ENCODE measurements around the gene TEKT5. TPM values are rescaled to one million over a fixed set of nuclear protein-coding genes. Genes with fewer than 3 reads are reported as not detected.
"Not testable (repeated sequence)": the region's sequence is repeated elsewhere in the genome, so short reads cannot be mapped to it uniquely, and the experiment has no call there.

Gene TEKT5
- total and polyA plus RNA-seq, 2 donors, result 0.24 to 0.71 TPM

- Histone ChIP-seq H3K27me3 (ENCODE audit: control insufficient read depth in 2 of 2, insufficient read depth in 1 of 2, low read length in 1 of 2) (no peaks in the 10 kb centered on the region), H3K4me3 (ENCODE audit: low read length in 2 of 2) (no peak overlapping the region), H3K27ac (ENCODE audit: low read depth in 1 of 2, low read length in 1 of 2) (no peak overlapping the region), H3K36me3 (ENCODE audit: control insufficient read depth in 2 of 2, insufficient read depth in 2 of 2, low read length in 1 of 2) (no peaks in the 10 kb centered on the region), H3K4me1 (ENCODE audit: control insufficient read depth in 2 of 2, insufficient read depth in 2 of 2, low read length in 2 of 2) (peaks cover 0 to 2% of the 10 kb centered on the region in 2 donors), H3K9me3 (ENCODE audit: control insufficient read depth in 2 of 2, insufficient read depth in 1 of 2, low read length in 1 of 2) (no peaks in the 10 kb centered on the region)
- no peak for DNase-seq (ENCODE audit: low read depth in 6 of 9, low spot score in 9 of 9)
Measured at GRCh38 chr16:10655415-10655977, 39.2 kb downstream of the TEKT5 start.

GRCh38 chr16:10654592-10655414 is 39.9 kb downstream of the TEKT5 start:
- H3K36me3 ChIP-seq (ENCODE audit: control insufficient read depth in 2 of 2, insufficient read depth in 2 of 2, low read length in 1 of 2), result no peaks in the 10 kb centered on the region
- 76% methylated on average over 8 of the region's 8 CpGs for WGBS
- DNase-seq (ENCODE audit: low read depth in 6 of 9, low spot score in 9 of 9), result no peak
- H3K27me3 ChIP-seq (ENCODE audit: control insufficient read depth in 2 of 2, insufficient read depth in 1 of 2, low read length in 1 of 2), result no peaks in the 10 kb centered on the region
- H3K9me3 ChIP-seq (ENCODE audit: control insufficient read depth in 2 of 2, insufficient read depth in 1 of 2, low read length in 1 of 2), result no peaks in the 10 kb centered on the region
- no peak overlapping the region for H3K4me3 ChIP-seq (ENCODE audit: low read length in 2 of 2)
- no peak overlapping the region for H3K27ac ChIP-seq (ENCODE audit: low read depth in 1 of 2, low read length in 1 of 2)
- H3K4me1 ChIP-seq (ENCODE audit: control insufficient read depth in 2 of 2, insufficient read depth in 2 of 2, low read length in 2 of 2), result peaks cover 0 to 2% of the 10 kb centered on the region in 2 donors

- WGBS, result 87% methylated on average over 8 of the region's 8 CpGs
- H3K27me3 ChIP-seq (ENCODE audit: control insufficient read depth in 2 of 2, insufficient read depth in 1 of 2, low read length in 1 of 2), result no peaks in the 10 kb centered on the region
- H3K36me3 ChIP-seq (ENCODE audit: control insufficient read depth in 2 of 2, insufficient read depth in 2 of 2, low read length in 1 of 2), result no peaks in the 10 kb centered on the region
- H3K27ac ChIP-seq (ENCODE audit: low read depth in 1 of 2, low read length in 1 of 2), result no peak overlapping the region
- no peak overlapping the region for H3K4me3 ChIP-seq (ENCODE audit: low read length in 2 of 2)
- peaks cover 0 to 2% of the 10 kb centered on the region in 2 donors for H3K4me1 ChIP-seq (ENCODE audit: control insufficient read depth in 2 of 2, insufficient read depth in 2 of 2, low read length in 2 of 2)
- no peak for DNase-seq (ENCODE audit: low read depth in 6 of 9, low spot score in 9 of 9)
- H3K9me3 ChIP-seq (ENCODE audit: control insufficient read depth in 2 of 2, insufficient read depth in 1 of 2, low read length in 1 of 2), result no peaks in the 10 kb centered on the region
Measured at GRCh38 chr16:10652730-10653590, 41.8 kb downstream of the TEKT5 start.

GRCh38 chr16:10649098-10649497 is 45.6 kb downstream of the TEKT5 start:
- not testable (repeated sequence) for H3K4me3 ChIP-seq (ENCODE audit: low read length in 2 of 2); H3K9me3 ChIP-seq (ENCODE audit: control insufficient read depth in 2 of 2, insufficient read depth in 1 of 2, low read length in 1 of 2); DNase-seq (ENCODE audit: low read depth in 6 of 9, low spot score in 9 of 9); H3K27ac ChIP-seq (ENCODE audit: low read depth in 1 of 2, low read length in 1 of 2); H3K36me3 ChIP-seq (ENCODE audit: control insufficient read depth in 2 of 2, insufficient read depth in 2 of 2, low read length in 1 of 2); H3K4me1 ChIP-seq (ENCODE audit: control insufficient read depth in 2 of 2, insufficient read depth in 2 of 2, low read length in 2 of 2); H3K27me3 ChIP-seq (ENCODE audit: control insufficient read depth in 2 of 2, insufficient read depth in 1 of 2, low read length in 1 of 2)
- 98% methylated on average over 1 of the region's 1 CpG for WGBS

- DNase-seq (ENCODE audit: low read depth in 6 of 9, low spot score in 9 of 9), result no peak
- H3K4me3 ChIP-seq (ENCODE audit: low read length in 2 of 2), result no peak overlapping the region
- 97% methylated on average over 4 of the region's 4 CpGs for WGBS
- no peaks in the 10 kb centered on the region for H3K9me3 ChIP-seq (ENCODE audit: control insufficient read depth in 2 of 2, insufficient read depth in 1 of 2, low read length in 1 of 2)
- no peaks in the 10 kb centered on the region for H3K27me3 ChIP-seq (ENCODE audit: control insufficient read depth in 2 of 2, insufficient read depth in 1 of 2, low read length in 1 of 2)
- no peaks in the 10 kb centered on the region for H3K36me3 ChIP-seq (ENCODE audit: control insufficient read depth in 2 of 2, insufficient read depth in 2 of 2, low read length in 1 of 2)
- no peak overlapping the region for H3K27ac ChIP-seq (ENCODE audit: low read depth in 1 of 2, low read length in 1 of 2)
- no peaks in the 10 kb centered on the region for H3K4me1 ChIP-seq (ENCODE audit: control insufficient read depth in 2 of 2, insufficient read depth in 2 of 2, low read length in 2 of 2)
Measured at GRCh38 chr16:10647721-10648296, 46.9 kb downstream of the TEKT5 start.

GRCh38 chr16:10647264-10647720 is 47.4 kb downstream of the TEKT5 start:
- no peaks in the 10 kb centered on the region for H3K9me3 ChIP-seq (ENCODE audit: control insufficient read depth in 2 of 2, insufficient read depth in 1 of 2, low read length in 1 of 2)
- WGBS, result 95% methylated on average over 10 of the region's 10 CpGs
- H3K27ac ChIP-seq (ENCODE audit: low read depth in 1 of 2, low read length in 1 of 2), result no peak overlapping the region
- H3K27me3 ChIP-seq (ENCODE audit: control insufficient read depth in 2 of 2, insufficient read depth in 1 of 2, low read length in 1 of 2), result no peaks in the 10 kb centered on the region
- no peaks in the 10 kb centered on the region for H3K4me1 ChIP-seq (ENCODE audit: control insufficient read depth in 2 of 2, insufficient read depth in 2 of 2, low read length in 2 of 2)
- H3K4me3 ChIP-seq (ENCODE audit: low read length in 2 of 2), result no peak overlapping the region
- DNase-seq (ENCODE audit: low read depth in 6 of 9, low spot score in 9 of 9), result no peak
- H3K36me3 ChIP-seq (ENCODE audit: control insufficient read depth in 2 of 2, insufficient read depth in 2 of 2, low read length in 1 of 2), result no peaks in the 10 kb centered on the region

GRCh38 chr16:10646581-10647263 is 48.0 kb downstream of the TEKT5 start:
- no peaks in the 10 kb centered on the region for H3K4me1 ChIP-seq (ENCODE audit: control insufficient read depth in 2 of 2, insufficient read depth in 2 of 2, low read length in 2 of 2)
- H3K36me3 ChIP-seq (ENCODE audit: control insufficient read depth in 2 of 2, insufficient read depth in 2 of 2, low read length in 1 of 2), result no peaks in the 10 kb centered on the region
- H3K27ac ChIP-seq (ENCODE audit: low read depth in 1 of 2, low read length in 1 of 2), result no peak overlapping the region
- no peaks in the 10 kb centered on the region for H3K9me3 ChIP-seq (ENCODE audit: control insufficient read depth in 2 of 2, insufficient read depth in 1 of 2, low read length in 1 of 2)
- WGBS, result 89% methylated on average over 9 of the region's 9 CpGs
- no peak for DNase-seq (ENCODE audit: low read depth in 6 of 9, low spot score in 9 of 9)
- no peak overlapping the region for H3K4me3 ChIP-seq (ENCODE audit: low read length in 2 of 2)
- no peaks in the 10 kb centered on the region for H3K27me3 ChIP-seq (ENCODE audit: control insufficient read depth in 2 of 2, insufficient read depth in 1 of 2, low read length in 1 of 2)

- no peak overlapping the region for H3K4me3 ChIP-seq (ENCODE audit: low read length in 2 of 2)
- H3K4me1 ChIP-seq (ENCODE audit: control insufficient read depth in 2 of 2, insufficient read depth in 2 of 2, low read length in 2 of 2), result no peaks in the 10 kb centered on the region
- no peak overlapping the region for H3K27ac ChIP-seq (ENCODE audit: low read depth in 1 of 2, low read length in 1 of 2)
- H3K9me3 ChIP-seq (ENCODE audit: control insufficient read depth in 2 of 2, insufficient read depth in 1 of 2, low read length in 1 of 2), result no peaks in the 10 kb centered on the region
- H3K36me3 ChIP-seq (ENCODE audit: control insufficient read depth in 2 of 2, insufficient read depth in 2 of 2, low read length in 1 of 2), result no peaks in the 10 kb centered on the region
- 88% methylated on average over 1 of the region's 1 CpG for WGBS
- no peak for DNase-seq (ENCODE audit: low read depth in 6 of 9, low spot score in 9 of 9)
- H3K27me3 ChIP-seq (ENCODE audit: control insufficient read depth in 2 of 2, insufficient read depth in 1 of 2, low read length in 1 of 2), result no peaks in the 10 kb centered on the region
Measured at GRCh38 chr16:10646228-10646580, 48.5 kb downstream of the TEKT5 start.
